GM10266 (cell line): ENCODE results near the gene ABCC9.

Experiments used
- DNase-seq: peaks from one replicate; pipeline ENCODE4 v3.0.0; 2012; ENCODE audit errors: extremely low spot score
- TF ChIP-seq, protein P1 (sequence below): IDR thresholded peaks from 2 replicates; pipeline ENCODE4 v1.5.1; 2012; ENCODE audit warnings: mild to moderate bottlenecking, low read depth; ENCODE audit not compliant: control insufficient read depth, insufficient read depth; ENCODE audit errors: missing control alignments

The ABCC9 gene

DNA sequence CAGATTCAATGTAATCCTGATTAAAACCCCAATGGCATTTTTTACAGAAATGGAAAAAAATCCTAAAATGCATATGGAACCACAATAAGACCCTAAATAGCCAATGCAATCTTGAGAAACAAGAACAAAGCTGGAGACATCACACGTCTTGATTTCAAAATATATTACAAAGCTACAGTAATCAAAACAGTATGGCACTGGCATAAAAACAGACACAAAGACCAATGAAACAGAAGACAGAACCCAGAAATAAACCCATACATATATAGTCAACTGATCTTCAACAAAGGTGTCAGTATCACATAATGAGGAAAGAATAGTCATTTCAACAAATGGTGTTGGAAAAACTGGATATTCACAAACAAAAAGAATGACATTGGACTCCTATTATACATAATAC is 9.4 kb upstream of the ABCC9 start:
- DNase-seq: no peak
- TF ChIP-seq, protein P1, sequence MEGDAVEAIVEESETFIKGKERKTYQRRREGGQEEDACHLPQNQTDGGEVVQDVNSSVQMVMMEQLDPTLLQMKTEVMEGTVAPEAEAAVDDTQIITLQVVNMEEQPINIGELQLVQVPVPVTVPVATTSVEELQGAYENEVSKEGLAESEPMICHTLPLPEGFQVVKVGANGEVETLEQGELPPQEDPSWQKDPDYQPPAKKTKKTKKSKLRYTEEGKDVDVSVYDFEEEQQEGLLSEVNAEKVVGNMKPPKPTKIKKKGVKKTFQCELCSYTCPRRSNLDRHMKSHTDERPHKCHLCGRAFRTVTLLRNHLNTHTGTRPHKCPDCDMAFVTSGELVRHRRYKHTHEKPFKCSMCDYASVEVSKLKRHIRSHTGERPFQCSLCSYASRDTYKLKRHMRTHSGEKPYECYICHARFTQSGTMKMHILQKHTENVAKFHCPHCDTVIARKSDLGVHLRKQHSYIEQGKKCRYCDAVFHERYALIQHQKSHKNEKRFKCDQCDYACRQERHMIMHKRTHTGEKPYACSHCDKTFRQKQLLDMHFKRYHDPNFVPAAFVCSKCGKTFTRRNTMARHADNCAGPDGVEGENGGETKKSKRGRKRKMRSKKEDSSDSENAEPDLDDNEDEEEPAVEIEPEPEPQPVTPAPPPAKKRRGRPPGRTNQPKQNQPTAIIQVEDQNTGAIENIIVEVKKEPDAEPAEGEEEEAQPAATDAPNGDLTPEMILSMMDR: no peak

DNA sequence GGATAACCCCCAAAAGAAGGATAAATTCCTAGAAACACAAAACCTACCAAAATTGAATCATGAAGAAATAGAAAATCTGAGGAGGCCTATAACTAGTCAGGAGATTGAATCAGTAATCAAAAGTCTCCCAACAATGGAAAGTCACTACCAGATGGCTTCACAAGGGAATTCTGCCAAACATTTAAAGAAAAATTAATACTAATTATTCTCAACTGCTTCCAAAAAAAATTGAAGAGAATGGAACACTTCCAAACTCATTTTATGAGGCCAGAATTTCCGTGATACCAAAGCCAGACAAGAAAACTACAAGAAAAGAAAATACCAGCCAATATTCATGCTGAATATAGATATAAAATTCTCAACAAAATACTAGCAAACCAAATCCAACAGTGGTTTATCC is 7.8 kb upstream of the ABCC9 start:
- TF ChIP-seq, protein P1: no peak
- no peak for DNase-seq

DNA sequence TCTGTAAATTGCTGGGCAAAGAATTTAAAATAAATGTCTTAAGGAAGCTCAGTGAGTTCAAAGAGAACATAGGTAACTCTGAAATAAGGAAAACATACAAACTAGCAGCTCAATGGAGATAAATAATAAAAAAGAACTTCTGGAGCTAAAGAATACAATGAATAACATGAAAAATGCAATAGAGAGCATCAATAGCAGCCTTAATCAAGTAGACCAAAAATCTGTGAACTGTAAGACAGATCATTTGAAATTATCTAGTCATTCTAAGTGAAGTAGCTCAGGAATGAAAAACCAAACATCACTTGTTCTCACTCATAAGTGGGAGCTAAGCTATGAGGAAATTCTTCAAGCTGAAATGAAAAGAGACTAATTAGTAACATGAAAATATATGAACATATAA is 5.8 kb upstream of the ABCC9 start:
- TF ChIP-seq, protein P1: no peak
- no peak for DNase-seq

DNA sequence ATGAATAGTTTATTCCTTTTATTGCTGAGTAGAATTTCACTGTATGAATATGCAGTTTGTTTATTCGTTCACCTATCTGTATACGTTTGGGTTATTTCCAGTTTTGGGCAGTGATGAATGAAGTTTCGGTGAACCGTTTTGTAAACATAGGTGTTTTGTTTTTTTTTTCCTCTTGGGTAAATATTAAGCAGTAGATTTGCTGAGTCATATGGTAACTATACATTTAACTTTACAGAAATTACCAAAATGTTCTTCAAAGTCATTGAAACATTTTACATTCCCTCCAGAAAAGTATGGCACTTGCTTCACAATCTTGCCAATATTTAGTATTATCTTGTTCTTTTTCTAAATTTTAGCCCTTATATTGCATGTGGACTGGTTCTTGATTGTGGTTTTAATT is 3.8 kb upstream of the ABCC9 start:
- TF ChIP-seq, protein P1: no peak
- DNase-seq: no peak

DNA sequence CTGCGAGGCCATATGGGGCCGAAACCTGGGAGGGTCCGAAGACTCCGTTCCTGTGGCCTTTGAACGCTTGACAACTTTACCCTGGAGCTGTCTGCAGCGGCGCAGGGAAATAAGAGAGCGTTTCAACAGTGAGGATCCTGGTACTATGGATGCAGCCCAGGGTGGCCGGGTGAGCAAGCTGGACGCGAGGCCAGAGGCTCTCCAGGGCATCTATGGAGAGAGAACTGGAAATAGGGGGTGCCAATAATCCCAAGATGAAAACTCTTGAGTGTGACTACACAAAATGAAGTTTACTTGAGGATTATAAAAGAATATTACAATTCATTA is 1.1 kb upstream of the ABCC9 start:
- TF ChIP-seq, protein P1: no peak
- no peak for DNase-seq

DNA sequence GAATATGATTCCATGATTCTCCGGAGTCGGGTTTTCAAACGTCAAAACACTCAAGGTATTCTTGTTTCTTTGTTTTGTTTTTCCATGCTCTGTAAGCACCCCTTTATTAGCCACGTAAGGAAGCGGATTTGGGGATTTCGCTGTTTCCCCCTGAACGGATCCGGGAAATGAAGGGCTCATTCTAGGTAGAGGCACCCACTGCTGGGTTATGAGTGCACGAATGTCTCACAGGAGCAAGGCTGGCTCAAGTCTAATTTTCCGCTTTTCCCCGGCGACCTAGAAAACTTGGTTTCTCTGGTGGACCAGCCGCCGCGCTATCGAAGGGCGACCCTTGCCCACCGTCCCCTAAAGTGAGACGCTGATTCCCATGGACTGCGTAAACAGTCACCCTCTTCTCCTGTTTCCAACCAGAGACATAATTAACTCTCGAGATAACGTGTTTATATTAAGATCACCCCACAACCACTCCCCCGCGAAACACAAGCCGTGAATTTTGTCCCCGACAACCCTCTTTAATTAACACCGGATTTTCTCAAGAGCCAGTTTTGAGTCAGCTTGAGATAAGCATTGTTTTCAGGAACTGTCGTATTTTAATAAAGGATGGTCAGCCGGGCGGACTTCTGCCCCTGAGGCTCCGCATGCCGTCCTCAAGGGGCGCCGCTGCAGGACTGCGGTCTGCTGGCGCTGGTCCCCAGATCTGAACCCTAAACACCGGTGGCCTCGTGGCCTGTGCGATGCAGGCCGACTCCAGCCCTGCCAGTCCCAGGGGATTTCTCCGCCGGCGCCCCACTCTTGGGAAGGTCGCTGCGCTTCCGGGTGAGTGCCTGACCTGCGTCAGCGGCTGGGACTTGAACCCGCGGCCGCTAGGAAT is 515 bp upstream of the ABCC9 start:
- no peak for DNase-seq
- TF ChIP-seq, protein P1: no peak

DNA sequence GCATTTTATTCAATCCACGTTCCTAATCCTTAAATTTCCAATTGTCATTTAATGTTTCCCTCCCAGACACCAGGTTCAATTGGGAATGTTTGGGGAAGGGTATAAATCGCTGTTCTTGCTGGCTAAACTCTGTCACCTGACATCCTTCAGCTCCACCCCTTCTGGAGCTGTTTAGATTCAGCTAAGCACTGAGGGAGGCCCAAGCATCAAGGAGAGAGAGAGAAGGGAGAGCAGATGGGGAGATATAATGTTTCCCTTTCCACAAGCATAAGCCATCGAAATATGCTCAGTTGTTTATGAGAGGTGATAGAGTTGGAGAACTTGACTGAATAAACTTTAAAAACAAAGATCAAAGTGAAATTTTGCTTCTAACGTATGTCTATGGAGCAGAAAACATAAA is 1.8 kb downstream of the ABCC9 start:
- TF ChIP-seq, protein P1: no peak
- no peak for DNase-seq
